HEK293 (cell line): Measurements from ENCODE around the gene PKNOX2.

ENCODE experiments used
- CTCF ChIA-PET: fragments of 350-600 bp; formaldehyde crosslinking; extraction: SDS; loops from one replicate; lab custom pipeline; 2021; ENCODE audit warnings: antibody characterized with exemption; lab: Yijun Ruan, JAX
- POLR2A ChIA-PET: fragments of 300-600 bp; formaldehyde crosslinking; extraction: SDS; loops from one replicate; lab custom pipeline; 2020; ENCODE audit warnings: antibody characterized with exemption, inconsistent platforms; lab: Yijun Ruan, JAX
- H3K27ac ChIP-seq: fragments of 200-500 bp; sonication (Bioruptor generic); 2 replicates; pipeline ENCODE4 v1.5.1; 2014; ENCODE audit warnings: low read depth, low read length, control low read depth, inconsistent platforms; ENCODE audit errors: extremely low read depth
- H3K36me3 ChIP-seq, 2 experiments: fragments of 200-500 bp in 1 of 2; sonication (Bioruptor generic) in 1 of 2; 1 replicate in 1 of 2; 2 replicates in 1 of 2; pipeline ENCODE4 v1.5.1; 2014 to 2017; ENCODE audit warnings: inconsistent platforms in 2 of 2, low read length in 2 of 2; ENCODE audit not compliant: control insufficient read depth in 2 of 2, insufficient read depth in 1 of 2
- H3K4me1 ChIP-seq: fragments of 200-500 bp; sonication (Bioruptor generic); 2 replicates; pipeline ENCODE4 v1.5.1; 2014; ENCODE audit warnings: mild to moderate bottlenecking, low read length, inconsistent platforms; ENCODE audit not compliant: control insufficient read depth, insufficient read depth
- H3K4me3 ChIP-seq: 2 replicates; pipeline ENCODE4 v1.5.1; 2011; ENCODE audit warnings: low read depth, mild to moderate bottlenecking, control low read depth, low read length, moderate library complexity
- H3K9me3 ChIP-seq: fragments of 200-500 bp; sonication (Bioruptor generic); 2 replicates; pipeline ENCODE4 v1.5.1; 2014; ENCODE audit warnings: low read depth, low read length, inconsistent platforms; ENCODE audit not compliant: control insufficient read depth, insufficient read depth
- CTCF ChIP-seq: fragments of 450-650 bp; formaldehyde crosslinking; IDR thresholded peaks from 2 replicates; pipeline ENCODE4 v1.5.1; 2016; ENCODE audit warnings: missing biosample characterization, missing genetic modification characterization
- GFI1B ChIP-seq: fragments of 450-650 bp; formaldehyde crosslinking; IDR thresholded peaks from 2 replicates; pipeline ENCODE4 v1.5.1; 2016; ENCODE audit warnings: missing biosample characterization, missing genetic modification characterization
- KLF1 ChIP-seq: fragments of 450-650 bp; formaldehyde crosslinking; IDR thresholded peaks from 2 replicates; pipeline ENCODE4 v1.5.1; 2016; ENCODE audit warnings: missing biosample characterization, missing genetic modification characterization
- TRIM28 ChIP-seq: IDR thresholded peaks from 2 replicates; pipeline ENCODE4 v1.6.1; 2011; ENCODE audit warnings: low read length, control low read depth, borderline replicate concordance
- YY2 ChIP-seq: fragments of 450-650 bp; formaldehyde crosslinking; IDR thresholded peaks from 2 replicates; pipeline ENCODE4 v1.5.1; 2016; ENCODE audit warnings: missing biosample characterization, missing genetic modification characterization
- ZBTB10 ChIP-seq: fragments of 450-650 bp; formaldehyde crosslinking; IDR thresholded peaks from 2 replicates; pipeline ENCODE4 v1.5.1; 2016; ENCODE audit warnings: missing biosample characterization, missing genetic modification characterization
- ZEB2 ChIP-seq: fragments of 450-650 bp; formaldehyde crosslinking; IDR thresholded peaks from 2 replicates; pipeline ENCODE4 v1.5.1; 2016; ENCODE audit warnings: missing biosample characterization, missing genetic modification characterization
- ZNF112 ChIP-seq: fragments of 450-650 bp; formaldehyde crosslinking; IDR thresholded peaks from 2 replicates; pipeline ENCODE4 v1.5.0; 2017; ENCODE audit warnings: missing biosample characterization, missing genetic modification characterization
- ZNF169 ChIP-seq: fragments of 450-650 bp; formaldehyde crosslinking; IDR thresholded peaks from 2 replicates; pipeline ENCODE4 v1.5.1; 2016; ENCODE audit warnings: missing biosample characterization, missing genetic modification characterization
- ZNF302 ChIP-seq: fragments of 450-650 bp; formaldehyde crosslinking; IDR thresholded peaks from 2 replicates; pipeline ENCODE4 v1.5.1; 2016; ENCODE audit warnings: missing biosample characterization, missing genetic modification characterization, low read depth
- ZNF324 ChIP-seq: fragments of 450-650 bp; formaldehyde crosslinking; IDR thresholded peaks from 2 replicates; pipeline ENCODE4 v1.5.1; 2016; ENCODE audit warnings: missing biosample characterization, missing genetic modification characterization
- ZNF350 ChIP-seq: fragments of 450-650 bp; formaldehyde crosslinking; IDR thresholded peaks from 2 replicates; pipeline ENCODE4 v1.5.0; 2017; ENCODE audit warnings: missing biosample characterization, mild to moderate bottlenecking, missing genetic modification characterization
- ZNF37A ChIP-seq: fragments of 450-650 bp; IDR thresholded peaks from 2 replicates; pipeline ENCODE4 v1.5.1; 2018; ENCODE audit warnings: missing biosample characterization, missing genetic modification characterization
- ZNF404 ChIP-seq: fragments of 450-650 bp; formaldehyde crosslinking; IDR thresholded peaks from 2 replicates; pipeline ENCODE4 v1.5.1; 2017; ENCODE audit warnings: missing biosample characterization, missing genetic modification characterization
- ZNF423 ChIP-seq: fragments of 450-650 bp; formaldehyde crosslinking; IDR thresholded peaks from 2 replicates; pipeline ENCODE4 v1.5.1; 2016; ENCODE audit warnings: missing biosample characterization, missing genetic modification characterization
- ZNF521 ChIP-seq: fragments of 450-650 bp; formaldehyde crosslinking; IDR thresholded peaks from 2 replicates; pipeline ENCODE4 v1.5.1; 2017; ENCODE audit warnings: missing biosample characterization, mild to moderate bottlenecking, missing genetic modification characterization
- ZNF529 ChIP-seq: fragments of 450-650 bp; formaldehyde crosslinking; IDR thresholded peaks from 2 replicates; pipeline ENCODE4 v1.5.1; 2017; ENCODE audit warnings: missing genetic modification characterization, missing biosample characterization; ENCODE audit not compliant: insufficient replicate concordance
- ZNF544 ChIP-seq: fragments of 450-650 bp; formaldehyde crosslinking; IDR thresholded peaks from 2 replicates; pipeline ENCODE4 v1.5.0; 2017; ENCODE audit warnings: missing biosample characterization, missing genetic modification characterization
- ZNF623 ChIP-seq: fragments of 450-650 bp; formaldehyde crosslinking; IDR thresholded peaks from 2 replicates; pipeline ENCODE4 v1.5.1; 2016; ENCODE audit warnings: missing biosample characterization, missing genetic modification characterization
- ZNF654 ChIP-seq: fragments of 450-650 bp; formaldehyde crosslinking; IDR thresholded peaks from 2 replicates; pipeline ENCODE4 v1.5.1; 2016; ENCODE audit warnings: low read depth, missing biosample characterization, missing genetic modification characterization
- ZNF664 ChIP-seq: fragments of 450-650 bp; formaldehyde crosslinking; IDR thresholded peaks from 2 replicates; pipeline ENCODE4 v1.5.1; 2016; ENCODE audit warnings: missing biosample characterization, missing genetic modification characterization
- ZNF707 ChIP-seq: fragments of 450-650 bp; formaldehyde crosslinking; IDR thresholded peaks from 2 replicates; pipeline ENCODE4 v1.5.1; 2016; ENCODE audit warnings: missing biosample characterization, missing genetic modification characterization
- ZNF76 ChIP-seq: fragments of 450-650 bp; formaldehyde crosslinking; IDR thresholded peaks from 2 replicates; pipeline ENCODE4; 2016; ENCODE audit warnings: low read depth, missing biosample characterization, missing genetic modification characterization, borderline replicate concordance
- ZNF777 ChIP-seq: fragments of 450-650 bp; formaldehyde crosslinking; IDR thresholded peaks from 2 replicates; pipeline ENCODE4 v1.5.1; 2017; ENCODE audit warnings: missing biosample characterization, missing genetic modification characterization, borderline replicate concordance
- ZNF843 ChIP-seq: fragments of 450-650 bp; formaldehyde crosslinking; IDR thresholded peaks from 2 replicates; pipeline ENCODE4 v1.5.1; 2016; ENCODE audit warnings: missing biosample characterization, missing genetic modification characterization
- TF ChIP-seq, protein P1 (sequence below): fragments of 450-650 bp; formaldehyde crosslinking; IDR thresholded peaks from 2 replicates; pipeline ENCODE4 v1.5.1; 2016; ENCODE audit warnings: missing biosample characterization, missing genetic modification characterization, borderline replicate concordance
- TF ChIP-seq, protein P2 (sequence below): fragments of 450-650 bp; formaldehyde crosslinking; IDR thresholded peaks from 2 replicates; pipeline ENCODE4 v1.5.1; 2017; ENCODE audit warnings: missing biosample characterization, missing genetic modification characterization
- TF ChIP-seq, protein P3 (sequence below): fragments of 450-650 bp; formaldehyde crosslinking; IDR thresholded peaks from 2 replicates; pipeline ENCODE4 v1.5.1; 2016; ENCODE audit warnings: missing biosample characterization, missing genetic modification characterization

PKNOX2 gene

DNA sequence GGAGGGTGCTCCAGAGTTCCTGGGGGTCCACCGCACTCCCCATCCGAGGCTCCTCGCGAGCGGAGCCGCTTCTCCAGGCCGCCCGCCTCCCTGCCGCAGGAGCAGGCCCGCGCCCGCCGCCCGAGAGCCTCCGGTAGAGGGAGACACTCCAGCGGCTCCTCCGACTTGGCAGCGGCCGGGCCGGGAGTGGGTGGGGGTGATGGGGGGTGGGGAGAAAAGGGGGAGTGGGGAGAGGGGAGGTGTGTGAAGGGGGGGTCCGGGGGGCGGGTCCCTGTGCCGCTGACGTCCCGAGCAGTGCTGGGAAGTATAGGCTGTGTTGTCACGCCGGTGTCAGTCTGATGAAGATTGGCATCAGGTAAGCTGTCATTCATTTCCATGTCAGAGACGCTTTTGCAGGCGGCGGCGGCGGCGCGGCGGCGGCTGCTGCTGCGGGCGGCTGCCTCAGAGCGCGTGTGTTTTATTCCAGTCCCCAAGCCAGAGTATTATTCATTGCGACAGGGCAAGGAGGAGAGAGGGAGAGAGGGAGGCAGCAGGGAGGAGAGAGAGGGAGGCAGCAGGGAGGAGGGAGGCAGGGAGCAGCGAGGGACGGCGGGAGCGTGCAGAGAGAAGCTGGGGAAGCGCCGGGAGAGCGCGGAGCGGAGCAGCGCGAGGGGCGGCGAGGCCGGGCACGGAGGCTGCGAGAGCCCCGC, at the start of gene PKNOX2:
Gene PKNOX2, plus strand, starts transcription at position 330 of the 689 bp plus-strand sequence. CDS start 186,555 bp downstream, outside the sequence.
- peaks cover 9% of the 10 kb centered on the region for H3K4me1 ChIP-seq
- no peaks in the 10 kb centered on the region for H3K9me3 ChIP-seq
- ChIA-PET POLR2A (interaction anchor here (0.7 to 1.0 kb wide), 2 partner anchors 53 to 73 kb away, joined by 3 to 4 read pairs; partner anchors contain the start of gene TMEM218), CTCF (interaction anchor here (0.6 to 3.6 kb wide), 10 partner anchors 9 to 564 kb away, joined by 3 to 13 read pairs (median 3); no protein-coding TSS in a partner anchor)
- peak within 1 kb of the TSS; percentile 56 for H3K4me3 ChIP-seq
- H3K27ac ChIP-seq, result peak within 1 kb of the TSS; percentile 72; the same call in 1 of the 2 replicates
- no peaks in the 10 kb centered on the region for H3K36me3 ChIP-seq
- no peak for TF ChIP-seq ZNF37A (tag by site-specific recombination)
- TF ChIP-seq KLF1 (tag by site-specific recombination), result no peak
- no peak for TF ChIP-seq ZNF521 (tag by site-specific recombination)
- no peak for TF ChIP-seq ZNF112
- no peak for TF ChIP-seq ZNF544 (tag by site-specific recombination)
- no peak for TF ChIP-seq ZNF169
- TF ChIP-seq CTCF, result no peak
- TF ChIP-seq ZNF843 (tag by site-specific recombination), result no peak
- TF ChIP-seq ZNF664 (tag by site-specific recombination), result no peak
- TF ChIP-seq YY2 (tag by site-specific recombination), result no peak
- TF ChIP-seq ZNF423 (tag by site-specific recombination), result no peak
- no peak for TF ChIP-seq ZNF623 (tag by site-specific recombination)
- no peak for TF ChIP-seq ZNF302
- TF ChIP-seq, protein P1, sequence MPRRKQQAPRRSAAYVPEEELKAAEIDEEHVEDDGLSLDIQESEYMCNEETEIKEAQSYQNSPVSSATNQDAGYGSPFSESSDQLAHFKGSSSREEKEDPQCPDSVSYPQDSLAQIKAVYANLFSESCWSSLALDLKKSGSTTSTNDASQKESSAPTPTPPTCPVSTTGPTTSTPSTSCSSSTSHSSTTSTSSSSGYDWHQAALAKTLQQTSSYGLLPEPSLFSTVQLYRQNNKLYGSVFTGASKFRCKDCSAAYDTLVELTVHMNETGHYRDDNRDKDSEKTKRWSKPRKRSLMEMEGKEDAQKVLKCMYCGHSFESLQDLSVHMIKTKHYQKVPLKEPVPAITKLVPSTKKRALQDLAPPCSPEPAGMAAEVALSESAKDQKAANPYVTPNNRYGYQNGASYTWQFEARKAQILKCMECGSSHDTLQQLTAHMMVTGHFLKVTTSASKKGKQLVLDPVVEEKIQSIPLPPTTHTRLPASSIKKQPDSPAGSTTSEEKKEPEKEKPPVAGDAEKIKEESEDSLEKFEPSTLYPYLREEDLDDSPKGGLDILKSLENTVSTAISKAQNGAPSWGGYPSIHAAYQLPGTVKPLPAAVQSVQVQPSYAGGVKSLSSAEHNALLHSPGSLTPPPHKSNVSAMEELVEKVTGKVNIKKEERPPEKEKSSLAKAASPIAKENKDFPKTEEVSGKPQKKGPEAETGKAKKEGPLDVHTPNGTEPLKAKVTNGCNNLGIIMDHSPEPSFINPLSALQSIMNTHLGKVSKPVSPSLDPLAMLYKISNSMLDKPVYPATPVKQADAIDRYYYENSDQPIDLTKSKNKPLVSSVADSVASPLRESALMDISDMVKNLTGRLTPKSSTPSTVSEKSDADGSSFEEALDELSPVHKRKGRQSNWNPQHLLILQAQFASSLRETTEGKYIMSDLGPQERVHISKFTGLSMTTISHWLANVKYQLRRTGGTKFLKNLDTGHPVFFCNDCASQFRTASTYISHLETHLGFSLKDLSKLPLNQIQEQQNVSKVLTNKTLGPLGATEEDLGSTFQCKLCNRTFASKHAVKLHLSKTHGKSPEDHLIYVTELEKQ (tag by site-specific recombination), result peak; percentile 97
- no peak for TF ChIP-seq GFI1B (tag by site-specific recombination)
- TF ChIP-seq ZNF777 (tag by site-specific recombination), result no peak
- TF ChIP-seq ZNF654, result no peak
- TF ChIP-seq, protein P2, sequence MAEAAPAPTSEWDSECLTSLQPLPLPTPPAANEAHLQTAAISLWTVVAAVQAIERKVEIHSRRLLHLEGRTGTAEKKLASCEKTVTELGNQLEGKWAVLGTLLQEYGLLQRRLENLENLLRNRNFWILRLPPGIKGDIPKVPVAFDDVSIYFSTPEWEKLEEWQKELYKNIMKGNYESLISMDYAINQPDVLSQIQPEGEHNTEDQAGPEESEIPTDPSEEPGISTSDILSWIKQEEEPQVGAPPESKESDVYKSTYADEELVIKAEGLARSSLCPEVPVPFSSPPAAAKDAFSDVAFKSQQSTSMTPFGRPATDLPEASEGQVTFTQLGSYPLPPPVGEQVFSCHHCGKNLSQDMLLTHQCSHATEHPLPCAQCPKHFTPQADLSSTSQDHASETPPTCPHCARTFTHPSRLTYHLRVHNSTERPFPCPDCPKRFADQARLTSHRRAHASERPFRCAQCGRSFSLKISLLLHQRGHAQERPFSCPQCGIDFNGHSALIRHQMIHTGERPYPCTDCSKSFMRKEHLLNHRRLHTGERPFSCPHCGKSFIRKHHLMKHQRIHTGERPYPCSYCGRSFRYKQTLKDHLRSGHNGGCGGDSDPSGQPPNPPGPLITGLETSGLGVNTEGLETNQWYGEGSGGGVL (tag by site-specific recombination), result peak; percentile 93
- TF ChIP-seq ZNF76 (tag by site-specific recombination), result peak; percentile 80
- TF ChIP-seq, protein P3, sequence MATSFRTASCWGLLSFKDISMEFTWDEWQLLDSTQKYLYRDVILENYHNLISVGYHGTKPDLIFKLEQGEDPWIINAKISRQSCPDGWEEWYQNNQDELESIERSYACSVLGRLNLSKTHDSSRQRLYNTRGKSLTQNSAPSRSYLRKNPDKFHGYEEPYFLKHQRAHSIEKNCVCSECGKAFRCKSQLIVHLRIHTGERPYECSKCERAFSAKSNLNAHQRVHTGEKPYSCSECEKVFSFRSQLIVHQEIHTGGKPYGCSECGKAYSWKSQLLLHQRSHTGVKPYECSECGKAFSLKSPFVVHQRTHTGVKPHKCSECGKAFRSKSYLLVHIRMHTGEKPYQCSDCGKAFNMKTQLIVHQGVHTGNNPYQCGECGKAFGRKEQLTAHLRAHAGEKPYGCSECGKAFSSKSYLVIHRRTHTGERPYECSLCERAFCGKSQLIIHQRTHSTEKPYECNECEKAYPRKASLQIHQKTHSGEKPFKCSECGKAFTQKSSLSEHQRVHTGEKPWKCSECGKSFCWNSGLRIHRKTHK (tag by site-specific recombination), result no peak
- no peak for TF ChIP-seq ZNF324 (tag by site-specific recombination)
- TF ChIP-seq ZNF404 (tag by site-specific recombination), result no peak
- TF ChIP-seq ZBTB10 (tag by site-specific recombination), result no peak
- no peak for TF ChIP-seq ZNF529 (tag by site-specific recombination)
- no peak for TF ChIP-seq ZNF350 (tag by site-specific recombination)
- TF ChIP-seq ZEB2 (tag by site-specific recombination), result peak; percentile 40; the same call in 1 of the 2 replicates
- no peak for TF ChIP-seq TRIM28
- TF ChIP-seq ZNF707 (tag by site-specific recombination), result no peak
